CD4-positive, alpha-beta T cell (primary cell): Measurements from ENCODE around the gene CDK2AP2. TPM values are rescaled to one million over a fixed set of nuclear protein-coding genes. Genes with fewer than 3 reads are reported as not detected.

Experiments
- ATAC-seq: fragments of 200-7000 bp; cut with Tn5 transposase; one replicate; pipeline ENCODE4 v1.10.0; 2022; ENCODE audit warnings: mild to moderate bottlenecking; ENCODE audit not compliant: poor library complexity
- CTCF ChIA-PET: fragments of 350-600 bp; sonication (Branson Sonifier 250); formaldehyde crosslinking; loops from one replicate; lab custom pipeline; 2021; ENCODE audit warnings: antibody characterized with exemption, inconsistent platforms; lab: Charles Lee
- POLR2A ChIA-PET: fragments of 350-600 bp; sonication (Branson Sonifier 250); formaldehyde crosslinking; loops from one replicate; lab custom pipeline; 2021; ENCODE audit warnings: antibody characterized with exemption, inconsistent platforms; lab: Charles Lee
- DNase-seq, 14 experiments: peaks; one replicate each; pipeline ENCODE4 v3.0.0-alpha.2; 2013 to 2020; ENCODE audit warnings: mixed read lengths in 2 of 14
- H3K27ac ChIP-seq, 2 donors: one replicate each; pipeline versions ENCODE4 v1.5.1 to v1.7.0; 2013; ENCODE audit warnings: low read length in 2 of 2, low read depth in 1 of 2, mild to moderate bottlenecking in 1 of 2
- H3K27me3 ChIP-seq, 2 experiments: 1 replicate in 1 of 2; 2 replicates in 1 of 2; pipeline versions ENCODE4 v1.6.1 to v1.7.0; 2013; ENCODE audit warnings: low read length in 2 of 2, control low read depth in 1 of 2, mild to moderate bottlenecking in 1 of 2, moderate library complexity in 1 of 2; ENCODE audit not compliant: insufficient read depth in 2 of 2, control insufficient read depth in 1 of 2
- H3K36me3 ChIP-seq: one replicate; pipeline ENCODE4 v1.6.1; 2013; ENCODE audit warnings: low read length, control low read depth; ENCODE audit not compliant: insufficient read depth
- H3K4me1 ChIP-seq: one replicate; pipeline ENCODE4 v1.6.1; 2013; ENCODE audit warnings: low read length, control low read depth; ENCODE audit not compliant: insufficient read depth
- H3K4me3 ChIP-seq: one replicate; pipeline ENCODE4 v1.5.1; 2013; ENCODE audit warnings: mild to moderate bottlenecking, low read length, moderate library complexity
- H3K9me3 ChIP-seq, 2 experiments: 1 replicate in 1 of 2; 2 replicates in 1 of 2; pipeline versions ENCODE4 v1.6.1 to v1.7.0; 2013; ENCODE audit warnings: low read length in 2 of 2, mild to moderate bottlenecking in 2 of 2, control low read depth in 1 of 2, moderate library complexity in 1 of 2; ENCODE audit not compliant: control insufficient read depth in 1 of 2, insufficient read depth in 1 of 2
- H3K27ac Mint-ChIP-seq: one replicate; pipeline ENCODE4 v1.8.0; 2020; ENCODE audit warnings: mixed read lengths
- H3K27me3 Mint-ChIP-seq: one replicate; pipeline ENCODE4 v1.8.0; 2021; ENCODE audit warnings: mixed read lengths
- H3K36me3 Mint-ChIP-seq: one replicate; pipeline ENCODE4 v1.8.0; 2021; ENCODE audit warnings: low read depth, mixed read lengths
- H3K4me1 Mint-ChIP-seq: one replicate; pipeline ENCODE4 v1.8.0; 2021; ENCODE audit warnings: low read depth, mixed read lengths
- H3K4me3 Mint-ChIP-seq: one replicate; pipeline ENCODE4 v1.8.0; 2020; ENCODE audit warnings: mild to moderate bottlenecking, mixed read lengths
- H3K9me3 Mint-ChIP-seq: one replicate; pipeline ENCODE4 v1.8.0; 2020; ENCODE audit warnings: mixed read lengths
- intact Hi-C, 2 experiments: fragments of 100-400 bp; cut with DNase I in 1 of 2; cut with micrococcal nuclease in 1 of 2; formaldehyde crosslinking; loops; one replicate each; pipeline versions ENCODE4 v1.15.1 to v1.9.0; 2023 to 2025; cut with DNase I, micrococcal nuclease
- total RNA-seq, 174 experiments: library from RNA in 2 of 174; stranded (reverse) in 2 of 174; gene quantifications; one replicate each; pipeline ENCODE4 v1.2.3 and lab custom pipeline; 2021 to 2026
- TF ChIP-seq, protein P1 (sequence below): fragments of 200-600 bp; IDR thresholded peaks from one replicate; pipeline ENCODE4 v1.8.0; 2022; ENCODE audit warnings: antibody characterized with exemption, mild to moderate bottlenecking

The CDK2AP2 gene
- total RNA-seq, 2 experiments from 2014 or later = 19.5 to 22.0 TPM

- no peaks in the 10 kb centered on the region for H3K27me3 ChIP-seq
- DNase-seq (no peak), ATAC-seq (no peak)
- Mint-ChIP-seq H3K9me3 (peaks cover 5% of the 10 kb centered on the region), H3K36me3 (no peaks in the 10 kb centered on the region), H3K4me3 (no peak overlapping the region), H3K4me1 (no peaks in the 10 kb centered on the region), H3K27me3 (peaks cover 3% of the 10 kb centered on the region), H3K27ac (no peak overlapping the region)
- no peak overlapping the region for H3K4me3 ChIP-seq
- H3K27ac ChIP-seq = no peak overlapping the region
- ChIA-PET POLR2A (no interaction called here), CTCF (no interaction called here)
- peaks cover 4 to 8% of the 10 kb centered on the region in 2 experiments for H3K9me3 ChIP-seq
- TF ChIP-seq, protein P1, sequence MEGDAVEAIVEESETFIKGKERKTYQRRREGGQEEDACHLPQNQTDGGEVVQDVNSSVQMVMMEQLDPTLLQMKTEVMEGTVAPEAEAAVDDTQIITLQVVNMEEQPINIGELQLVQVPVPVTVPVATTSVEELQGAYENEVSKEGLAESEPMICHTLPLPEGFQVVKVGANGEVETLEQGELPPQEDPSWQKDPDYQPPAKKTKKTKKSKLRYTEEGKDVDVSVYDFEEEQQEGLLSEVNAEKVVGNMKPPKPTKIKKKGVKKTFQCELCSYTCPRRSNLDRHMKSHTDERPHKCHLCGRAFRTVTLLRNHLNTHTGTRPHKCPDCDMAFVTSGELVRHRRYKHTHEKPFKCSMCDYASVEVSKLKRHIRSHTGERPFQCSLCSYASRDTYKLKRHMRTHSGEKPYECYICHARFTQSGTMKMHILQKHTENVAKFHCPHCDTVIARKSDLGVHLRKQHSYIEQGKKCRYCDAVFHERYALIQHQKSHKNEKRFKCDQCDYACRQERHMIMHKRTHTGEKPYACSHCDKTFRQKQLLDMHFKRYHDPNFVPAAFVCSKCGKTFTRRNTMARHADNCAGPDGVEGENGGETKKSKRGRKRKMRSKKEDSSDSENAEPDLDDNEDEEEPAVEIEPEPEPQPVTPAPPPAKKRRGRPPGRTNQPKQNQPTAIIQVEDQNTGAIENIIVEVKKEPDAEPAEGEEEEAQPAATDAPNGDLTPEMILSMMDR = no peak
- H3K4me1 ChIP-seq = no peaks in the 10 kb centered on the region
- intact Hi-C loops = no loop called here
- no peaks in the 10 kb centered on the region for H3K36me3 ChIP-seq
These were observed 26.2 kb upstream of the CDK2AP2 start for GRCh38 chr11:67534070-67534679.

GRCh38 chr11:67532889-67533288, 24.9 kb upstream of the CDK2AP2 start:
- POLR2A ChIA-PET = no interaction called here

DNA sequence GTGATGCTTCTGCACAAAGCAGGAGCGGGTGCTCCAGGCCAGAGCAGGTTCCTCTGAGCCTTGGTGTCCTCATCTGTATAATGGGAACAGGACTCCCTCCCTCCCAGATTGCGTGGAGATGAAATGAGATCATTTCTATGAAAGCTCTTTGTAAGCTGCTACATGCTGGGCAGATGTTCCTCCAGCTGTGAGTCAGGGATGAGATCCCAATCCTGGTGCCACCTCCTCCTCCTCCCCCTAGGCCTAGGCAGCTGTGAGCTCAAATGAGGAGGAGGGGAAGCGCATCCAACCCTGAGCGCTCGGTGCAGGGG, 22.3 kb upstream of the CDK2AP2 start:
- H3K9me3 ChIP-seq = peaks cover 4 to 8% of the 10 kb centered on the region in 2 experiments
- H3K4me3 ChIP-seq = no peak overlapping the region
- peaks cover 5% of the 10 kb centered on the region for H3K9me3 Mint-ChIP-seq
- H3K36me3 ChIP-seq = no peaks in the 10 kb centered on the region
- no peak overlapping the region for H3K4me3 Mint-ChIP-seq
- H3K27ac ChIP-seq = no peak overlapping the region
- TF ChIP-seq, protein P1 = no peak
- no peaks in the 10 kb centered on the region for H3K4me1 ChIP-seq
- H3K27ac Mint-ChIP-seq = no peak overlapping the region
- ChIA-PET CTCF (no interaction called here), POLR2A (no interaction called here)
- DNase-seq (no peak), ATAC-seq (no peak)
- intact Hi-C loops = no loop called here
- no peaks in the 10 kb centered on the region for H3K36me3 Mint-ChIP-seq
- H3K27me3 Mint-ChIP-seq = peaks cover 7% of the 10 kb centered on the region
- no peaks in the 10 kb centered on the region for H3K27me3 ChIP-seq
- H3K4me1 Mint-ChIP-seq = no peaks in the 10 kb centered on the region

More at GRCh38 chr11:67532889-67533288, 24.9 kb upstream of the CDK2AP2 start:
- Mint-ChIP-seq H3K36me3 (no peaks in the 10 kb centered on the region), H3K27ac (no peak overlapping the region), H3K9me3 (peaks cover 5% of the 10 kb centered on the region), H3K4me1 (no peaks in the 10 kb centered on the region), H3K4me3 (no peak overlapping the region), H3K27me3 (peaks cover 4% of the 10 kb centered on the region)
- H3K36me3 ChIP-seq = no peaks in the 10 kb centered on the region
- CTCF ChIA-PET = no interaction called here
- ATAC-seq (no peak), DNase-seq (no peak)
- no peak overlapping the region for H3K27ac ChIP-seq
- no peaks in the 10 kb centered on the region for H3K27me3 ChIP-seq
- H3K9me3 ChIP-seq = peaks cover 4 to 8% of the 10 kb centered on the region in 2 experiments
- no peaks in the 10 kb centered on the region for H3K4me1 ChIP-seq
- intact Hi-C loops = no loop called here
- TF ChIP-seq, protein P1 = no peak
- no peak overlapping the region for H3K4me3 ChIP-seq
